ENCODE data around the gene MMP27.

DNA sequence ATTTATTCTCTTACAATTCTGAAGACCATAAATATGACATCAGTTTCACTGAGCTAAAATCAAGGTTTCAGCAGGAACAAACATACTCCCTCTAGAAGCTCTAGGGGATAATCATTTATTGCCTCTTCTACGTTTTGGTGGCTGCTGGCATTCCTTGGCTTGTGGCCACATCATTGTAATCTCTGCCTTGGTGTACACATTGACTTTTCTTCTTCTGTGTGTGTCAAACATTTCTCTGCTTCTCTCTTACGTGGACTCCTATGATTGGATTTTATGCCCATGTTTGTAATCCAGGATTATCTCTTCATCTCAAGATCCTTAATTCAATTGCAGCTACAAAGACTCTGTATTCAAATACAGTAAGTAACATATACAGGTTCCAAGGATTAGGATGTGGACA lies 50.0 kb downstream of the MMP27 start:
- TF ChIP-seq EZH2 (IDR thresholded peaks at IDR 0.05; ENCODE audit: low read length, missing control alignments) (no peak), CTCF (conservative IDR thresholded peaks at IDR 0.05 in 1 of 2, IDR thresholded peaks at IDR 0.05 in 1 of 2; ENCODE audit: low read depth in 1 of 2, low read length in 2 of 2) (no peak)
